HG03135 (cell line): ENCODE data around the gene ENG.
"Not testable (repeated sequence)": the region's sequence is repeated elsewhere in the genome, so short reads cannot be mapped to it uniquely, and the experiment has no call there.

Experiments used
- ATAC-seq: cut with Tn5 transposase; IDR thresholded peaks from one replicate; pipeline ENCODE4 v1.9.1; 2021; ENCODE audit warnings: mild to moderate bottlenecking, moderate library complexity; ENCODE audit not compliant: unreplicated experiment

ENG gene

GRCh38 chr9:127796225-127796813 is 58.1 kb downstream of the ENG start:
- ATAC-seq, result no peak

- no peak for ATAC-seq
Measured at GRCh38 chr9:127794001-127794791, 60.3 kb downstream of the ENG start.

GRCh38 chr9:127793093-127793708 is 61.3 kb downstream of the ENG start:
- no peak for ATAC-seq

- no peak for ATAC-seq
Measured at GRCh38 chr9:127792417-127793031, 61.9 kb downstream of the ENG start.

GRCh38 chr9:127791085-127791484 is 63.4 kb downstream of the ENG start:
- no peak for ATAC-seq

- no peak for ATAC-seq
Measured at GRCh38 chr9:127790094-127790855, 64.2 kb downstream of the ENG start.

GRCh38 chr9:127789179-127789578 is 65.3 kb downstream of the ENG start:
- ATAC-seq, result no peak

GRCh38 chr9:127788337-127789011 is 66.0 kb downstream of the ENG start:
- ATAC-seq, result no peak

GRCh38 chr9:127786773-127787104 is 67.7 kb downstream of the ENG start:
- ATAC-seq, result no peak

GRCh38 chr9:127785933-127786772 is 68.3 kb downstream of the ENG start, which contains the start of gene CDK9:
Gene CDK9, plus strand, starts transcription at chr9:127786034. Its CDS starts 115 bp downstream, at chr9:127786149.
- peak; percentile 56 for ATAC-seq

GRCh38 chr9:127785023-127785932 is 69.2 kb downstream of the ENG start:
- ATAC-seq, result peak; percentile 40

- ATAC-seq, result no peak
Measured at GRCh38 chr9:127783111-127784008, 71.1 kb downstream of the ENG start.

- ATAC-seq, result no peak
Measured at GRCh38 chr9:127781806-127782205, 72.7 kb downstream of the ENG start.

- ATAC-seq, result not testable (repeated sequence)
Measured at GRCh38 chr9:127780909-127781308, 73.5 kb downstream of the ENG start.

- ATAC-seq, result no peak
Measured at GRCh38 chr9:127780126-127780885, 74.2 kb downstream of the ENG start.

GRCh38 chr9:127779136-127779981 is 75.1 kb downstream of the ENG start:
- ATAC-seq, result peak; percentile 36
